Cardiac fibroblast (primary cell): Measurements from ENCODE around the gene COL9A3.

Experiments used
- DNase-seq, 2 donors: peaks; one replicate each; pipeline versions ENCODE4 v3.0.0 to v3.0.0-alpha.2; 2010; ENCODE audit warnings: low read depth in 2 of 2
- H3K4me3 ChIP-seq, 2 donors: replicated peaks in 1 of 2; 1 replicate in 1 of 2; 2 replicates in 1 of 2; pipeline ENCODE4 v1.5.1; 2011; ENCODE audit warnings: low read depth in 2 of 2, low read length in 2 of 2, mild to moderate bottlenecking in 2 of 2, moderate library complexity in 1 of 2
- TF ChIP-seq, protein P1 (sequence below): IDR thresholded peaks from one replicate; pipeline ENCODE4 v1.5.1; 2011; ENCODE audit warnings: low read depth, mild to moderate bottlenecking, low read length, inconsistent platforms

Gene COL9A3

DNA sequence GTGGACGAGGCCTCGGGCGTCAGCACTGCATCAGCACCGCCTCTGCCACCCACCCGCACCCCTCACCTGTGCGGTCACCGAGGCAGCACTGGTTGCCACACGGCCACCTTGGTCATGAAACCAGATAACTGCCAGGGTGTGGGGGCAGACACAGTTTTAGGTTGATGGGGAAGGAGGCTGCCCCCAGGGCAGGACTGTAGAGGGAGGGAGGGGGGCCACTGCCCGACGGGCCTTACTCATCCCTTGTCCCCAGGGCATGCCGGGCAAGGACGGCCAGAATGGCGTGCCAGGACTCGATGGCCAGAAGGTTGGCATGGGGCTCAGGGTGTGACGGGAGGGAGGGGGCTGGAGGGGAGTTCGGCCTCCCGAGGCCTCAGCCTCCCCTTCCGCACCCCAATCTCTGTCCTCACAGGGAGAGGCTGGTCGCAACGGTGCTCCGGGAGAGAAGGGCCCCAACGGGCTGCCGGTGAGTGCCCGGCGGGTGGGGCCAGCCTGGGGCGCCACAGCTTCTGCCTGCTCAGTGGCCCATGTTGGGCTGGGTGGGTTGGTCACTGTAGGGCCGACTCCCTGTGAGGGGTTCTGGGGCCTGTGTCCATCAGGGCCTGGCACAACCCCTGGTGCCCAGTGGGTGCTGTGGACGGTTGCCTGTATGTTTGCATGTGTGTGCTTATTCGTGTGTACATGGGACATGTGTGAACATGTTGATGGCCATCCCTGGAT lies 11.8 kb downstream of the COL9A3 start:
- DNase-seq = no peak
- no peak overlapping the region for H3K4me3 ChIP-seq
- TF ChIP-seq, protein P1, sequence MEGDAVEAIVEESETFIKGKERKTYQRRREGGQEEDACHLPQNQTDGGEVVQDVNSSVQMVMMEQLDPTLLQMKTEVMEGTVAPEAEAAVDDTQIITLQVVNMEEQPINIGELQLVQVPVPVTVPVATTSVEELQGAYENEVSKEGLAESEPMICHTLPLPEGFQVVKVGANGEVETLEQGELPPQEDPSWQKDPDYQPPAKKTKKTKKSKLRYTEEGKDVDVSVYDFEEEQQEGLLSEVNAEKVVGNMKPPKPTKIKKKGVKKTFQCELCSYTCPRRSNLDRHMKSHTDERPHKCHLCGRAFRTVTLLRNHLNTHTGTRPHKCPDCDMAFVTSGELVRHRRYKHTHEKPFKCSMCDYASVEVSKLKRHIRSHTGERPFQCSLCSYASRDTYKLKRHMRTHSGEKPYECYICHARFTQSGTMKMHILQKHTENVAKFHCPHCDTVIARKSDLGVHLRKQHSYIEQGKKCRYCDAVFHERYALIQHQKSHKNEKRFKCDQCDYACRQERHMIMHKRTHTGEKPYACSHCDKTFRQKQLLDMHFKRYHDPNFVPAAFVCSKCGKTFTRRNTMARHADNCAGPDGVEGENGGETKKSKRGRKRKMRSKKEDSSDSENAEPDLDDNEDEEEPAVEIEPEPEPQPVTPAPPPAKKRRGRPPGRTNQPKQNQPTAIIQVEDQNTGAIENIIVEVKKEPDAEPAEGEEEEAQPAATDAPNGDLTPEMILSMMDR = no peak

DNA sequence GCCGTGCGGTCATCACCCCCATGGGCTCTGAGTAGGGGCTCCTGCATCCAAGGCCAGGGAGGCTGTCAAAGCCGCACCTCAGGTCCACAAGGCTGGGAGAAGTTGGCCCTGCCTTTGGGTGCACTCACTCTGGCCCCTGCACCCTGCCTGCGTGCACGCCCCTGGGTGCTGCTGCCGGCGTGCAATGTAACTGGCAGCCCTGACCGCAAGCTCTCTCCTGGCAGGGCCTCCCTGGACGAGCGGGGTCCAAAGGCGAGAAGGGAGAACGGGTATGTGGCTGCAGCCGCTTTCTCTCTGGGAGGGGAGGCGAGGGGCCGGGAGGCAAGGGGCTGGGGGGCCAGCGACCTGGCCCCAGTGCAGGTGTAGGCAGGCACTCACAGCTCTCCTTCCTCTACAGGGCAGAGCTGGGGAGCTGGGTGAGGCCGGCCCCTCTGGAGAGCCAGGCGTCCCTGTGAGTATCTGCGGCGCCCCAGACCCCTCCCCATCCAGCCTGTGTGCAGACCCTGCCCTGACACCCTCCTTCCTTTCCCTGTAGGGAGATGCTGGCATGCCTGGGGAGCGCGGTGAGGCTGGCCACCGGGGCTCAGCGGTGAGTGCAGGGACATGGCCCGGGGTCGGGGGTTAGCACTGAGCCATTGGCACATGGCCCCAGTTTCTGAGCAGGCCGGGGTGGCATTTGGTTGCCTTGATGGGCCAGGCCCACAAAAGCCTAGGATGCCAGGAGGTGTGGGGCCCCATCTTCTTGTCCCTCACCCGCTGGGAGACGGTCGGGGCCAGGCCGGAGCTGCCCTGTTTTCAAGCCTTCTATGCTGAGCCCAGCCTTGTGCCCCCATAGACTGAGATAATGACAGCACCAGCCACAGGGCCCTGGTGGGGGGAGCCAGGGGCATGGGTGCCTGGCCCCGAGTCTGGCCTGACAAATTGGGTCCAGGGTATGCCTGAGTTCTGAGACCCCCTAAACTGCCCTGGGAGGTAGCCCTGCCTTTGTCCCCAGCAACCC lies 12.7 kb downstream of the COL9A3 start:
- no peak for DNase-seq

DNA sequence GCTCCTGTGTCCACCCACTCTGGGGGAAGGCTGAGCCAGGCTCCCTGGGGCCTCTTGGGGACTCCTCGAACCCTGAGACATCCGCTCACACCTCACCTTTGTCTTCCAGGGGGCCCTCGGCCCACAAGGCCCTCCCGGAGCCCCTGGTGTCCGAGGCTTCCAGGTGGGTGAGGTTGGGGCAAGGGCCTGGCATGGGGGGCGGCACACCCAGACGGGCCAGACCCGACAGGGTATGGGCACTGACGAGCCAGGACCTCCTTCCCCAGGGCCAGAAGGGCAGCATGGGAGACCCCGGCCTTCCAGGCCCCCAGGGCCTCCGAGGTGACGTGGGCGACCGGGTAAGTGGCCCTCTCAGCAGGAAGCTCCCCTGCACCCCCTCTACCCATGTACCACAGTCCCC lies 13.4 kb downstream of the COL9A3 start:
- DNase-seq = no peak
- TF ChIP-seq, protein P1 = no peak

More for the DNA sequence above, 12.7 kb downstream of the COL9A3 start:
- no peak overlapping the region for H3K4me3 ChIP-seq
- TF ChIP-seq, protein P1 = no peak

DNA sequence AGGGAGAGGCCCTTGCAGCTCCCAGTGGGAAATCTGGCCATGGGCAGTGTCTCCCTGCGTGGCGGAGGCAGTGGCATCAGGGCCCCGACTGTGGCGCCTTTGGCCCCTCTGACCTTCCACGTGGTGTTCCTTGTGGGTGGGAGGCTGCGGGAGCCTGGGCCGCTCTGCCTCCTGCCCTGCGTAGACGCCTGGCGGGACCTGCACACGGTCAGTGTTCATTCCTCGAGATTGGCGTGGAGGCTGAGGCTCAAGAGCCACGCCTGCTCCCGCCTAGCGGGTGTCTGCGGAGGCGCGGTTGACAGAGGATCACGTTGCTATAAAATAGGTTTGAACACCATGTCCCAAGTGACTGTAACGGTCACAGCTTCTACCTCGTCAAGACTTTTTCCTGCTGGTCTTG lies 14.0 kb downstream of the COL9A3 start:
- H3K4me3 ChIP-seq = no peak overlapping the region
- TF ChIP-seq, protein P1 = no peak
- DNase-seq = no peak

More for the DNA sequence above, 13.4 kb downstream of the COL9A3 start:
- H3K4me3 ChIP-seq = no peak overlapping the region

DNA sequence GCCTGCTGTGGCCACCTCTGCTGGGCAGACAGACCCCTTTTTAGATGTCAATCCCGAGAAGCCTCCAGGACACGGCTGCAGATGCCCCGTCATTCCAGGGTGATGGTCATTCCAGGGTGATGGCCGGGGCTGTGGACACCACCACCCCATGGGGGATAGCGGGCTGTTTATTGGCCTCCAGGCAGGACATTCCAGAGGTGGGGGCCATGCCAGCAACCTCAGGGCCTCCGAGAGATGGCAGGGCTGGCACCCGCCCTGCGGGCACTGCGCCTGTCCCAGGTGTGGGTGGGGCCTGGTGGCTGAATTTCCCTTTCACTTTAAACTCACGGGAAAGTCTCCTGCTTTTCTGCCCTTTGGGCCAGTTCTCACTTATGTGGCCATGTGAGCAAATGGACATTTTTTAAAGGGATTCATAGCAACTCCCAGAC lies 14.5 kb downstream of the COL9A3 start:
- TF ChIP-seq, protein P1 = no peak
- no peak for DNase-seq
- H3K4me3 ChIP-seq = no peak overlapping the region

DNA sequence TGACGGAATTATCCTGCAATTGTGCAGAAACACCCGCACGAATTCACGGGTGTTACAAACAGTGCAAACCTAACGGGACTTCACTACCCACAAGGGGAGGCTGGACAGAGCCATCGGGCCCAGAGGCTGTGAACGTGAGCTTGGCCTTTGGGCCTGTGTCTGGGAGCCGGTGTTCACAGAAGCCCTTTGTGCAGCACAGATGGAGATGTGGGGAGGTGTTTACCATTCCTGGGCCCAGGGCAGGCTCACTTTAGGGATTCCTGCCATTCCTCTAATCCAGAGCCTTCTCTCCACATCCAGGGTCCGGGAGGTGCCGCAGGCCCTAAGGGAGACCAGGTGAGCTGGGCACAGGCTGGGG lies 15.0 kb downstream of the COL9A3 start:
- H3K4me3 ChIP-seq = no peak overlapping the region
- TF ChIP-seq, protein P1 = no peak
- no peak for DNase-seq
